Measurements from ENCODE around the gene GLYAT. TPM values are rescaled to one million over a fixed set of nuclear protein-coding genes. Genes with fewer than 3 reads are reported as not detected.
"Not testable (repeated sequence)": the region's sequence is repeated elsewhere in the genome, so short reads cannot be mapped to it uniquely, and the experiment has no call there.

The GLYAT gene
- polyA plus RNA-seq, 1 donor, result not detected

DNA sequence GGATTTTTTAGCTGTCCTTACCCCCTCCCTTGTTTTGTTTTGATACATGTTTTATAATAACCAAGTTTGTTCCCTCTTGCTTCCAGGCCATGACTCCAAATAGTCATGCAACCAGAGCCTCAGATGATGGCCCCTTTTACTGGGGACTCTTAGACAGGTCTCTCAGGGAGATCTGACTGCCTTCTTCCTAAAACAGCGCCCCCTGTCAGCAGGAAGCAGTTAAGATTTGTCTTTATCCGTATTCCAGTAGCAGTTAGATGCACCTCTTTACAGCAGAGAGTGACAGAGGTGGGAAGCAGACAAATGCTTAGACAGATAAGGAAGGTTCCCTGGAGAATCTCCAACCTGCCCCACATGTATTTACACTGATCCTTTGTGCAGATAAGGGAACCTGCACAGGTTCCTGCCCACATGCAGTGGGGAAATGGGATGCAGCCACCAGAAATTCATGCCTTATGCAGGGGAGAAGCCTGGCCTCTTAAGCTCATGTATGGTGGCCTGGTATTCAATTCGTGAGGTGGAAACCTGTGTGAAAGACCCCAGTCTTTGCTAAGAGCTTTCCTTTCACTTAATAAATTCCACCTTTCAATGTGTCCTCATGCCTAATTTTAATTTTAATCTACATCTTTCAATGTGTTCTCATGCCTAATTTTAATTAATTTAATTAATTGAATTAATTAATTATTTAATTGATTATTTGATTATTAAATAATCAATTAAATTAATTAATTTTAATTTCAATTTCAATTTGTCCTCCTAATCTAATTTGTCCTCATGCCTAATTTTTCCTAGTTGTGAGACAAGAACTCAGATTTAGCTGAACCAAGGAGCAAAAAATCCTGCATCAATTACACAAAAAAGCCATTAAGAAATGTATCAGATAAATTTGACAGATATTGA lies 11.5 kb upstream of the GLYAT start:
- no peak for DNase-seq

- no peak for DNase-seq
These were observed 10.4 kb upstream of the GLYAT start for GRCh38 chr11:58742140-58742539.

DNA sequence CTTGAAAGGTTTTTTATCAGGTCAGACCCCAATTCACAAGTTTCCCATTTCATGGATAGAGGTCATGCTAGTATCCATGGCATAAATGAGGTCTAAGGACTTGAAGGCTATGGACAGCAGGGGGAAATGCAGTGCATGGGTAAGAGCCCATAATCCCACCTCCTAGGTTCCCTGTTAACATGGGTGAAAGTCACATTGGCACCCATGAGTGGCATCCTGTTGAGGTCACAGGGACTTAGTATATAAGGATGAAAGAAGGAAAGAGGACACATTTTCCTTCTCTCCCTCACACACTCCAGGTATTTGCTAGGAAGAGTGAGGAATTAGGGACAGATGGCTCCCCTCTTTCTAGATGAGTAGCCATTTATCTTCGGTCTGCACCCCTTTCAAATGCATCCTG lies 9.4 kb upstream of the GLYAT start:
- DNase-seq, result no peak

GRCh38 chr11:58740447-58740846 lies 8.7 kb upstream of the GLYAT start:
- no peak for DNase-seq

- no peak for DNase-seq
These were observed 8.1 kb upstream of the GLYAT start for GRCh38 chr11:58739725-58740430.

DNA sequence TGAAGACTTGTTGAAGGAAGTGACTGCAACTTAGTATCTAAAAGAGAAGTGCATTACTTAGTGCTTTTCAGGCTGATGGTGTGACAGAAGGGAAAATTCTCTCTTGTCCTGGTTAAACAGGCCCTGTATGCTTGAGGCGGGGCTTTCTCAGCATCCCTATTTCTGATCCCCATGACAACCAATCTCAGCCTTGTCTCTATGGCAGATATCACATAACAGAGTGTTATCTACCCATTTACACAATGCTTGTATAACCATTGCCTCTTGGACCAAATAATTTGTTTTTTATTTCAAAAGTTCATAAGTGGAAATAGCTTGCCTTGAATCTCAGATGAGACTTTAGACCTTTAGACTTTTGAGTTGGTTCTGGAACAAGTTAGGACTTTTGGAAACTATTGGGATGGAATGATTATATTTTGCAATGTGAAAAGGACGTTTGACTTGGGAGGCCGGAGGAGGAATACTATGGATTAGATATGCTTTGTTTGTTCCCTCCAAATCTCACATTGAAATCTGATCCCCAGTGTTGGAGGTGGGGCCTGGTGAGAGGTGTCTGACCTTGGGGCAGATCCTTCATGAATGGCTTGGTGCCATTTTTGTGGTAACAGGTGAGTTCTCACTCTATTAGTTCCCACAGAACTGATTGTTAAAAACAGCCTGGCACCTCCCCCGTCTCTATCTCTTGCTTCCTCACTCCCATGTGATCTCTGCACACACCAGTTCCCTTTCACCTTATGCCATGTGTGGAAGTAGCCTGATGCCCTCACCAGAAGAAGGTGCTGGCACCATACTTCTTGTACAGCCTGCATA lies 3.1 kb upstream of the GLYAT start:
- no peak for DNase-seq

DNA sequence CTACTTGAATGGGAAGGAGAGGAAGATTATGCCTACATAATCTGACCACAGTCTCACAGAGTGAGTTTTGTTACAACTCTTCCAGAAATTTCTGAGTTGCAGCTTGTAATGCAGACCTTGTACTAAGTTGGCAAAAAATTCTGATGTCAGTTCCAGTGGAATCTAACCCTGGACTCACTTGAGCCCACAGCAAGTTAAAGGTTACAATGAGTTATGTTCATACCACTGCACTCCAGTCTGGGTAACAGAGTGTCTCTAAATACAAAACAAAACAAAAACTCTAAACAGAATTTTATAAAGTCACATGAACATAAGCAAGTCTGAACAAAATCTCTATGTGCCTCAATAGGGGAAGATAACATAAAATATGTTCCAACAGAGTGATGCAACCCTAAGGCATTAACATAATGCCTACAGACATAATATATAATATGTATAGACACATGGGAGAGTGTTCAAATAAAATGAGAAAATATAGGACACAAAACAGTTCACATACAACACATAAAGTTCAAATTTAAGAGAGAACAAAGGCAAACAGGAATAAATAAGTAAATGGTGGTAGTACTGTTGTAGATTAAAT lies 1.1 kb downstream of the GLYAT start:
- no peak for DNase-seq

DNA sequence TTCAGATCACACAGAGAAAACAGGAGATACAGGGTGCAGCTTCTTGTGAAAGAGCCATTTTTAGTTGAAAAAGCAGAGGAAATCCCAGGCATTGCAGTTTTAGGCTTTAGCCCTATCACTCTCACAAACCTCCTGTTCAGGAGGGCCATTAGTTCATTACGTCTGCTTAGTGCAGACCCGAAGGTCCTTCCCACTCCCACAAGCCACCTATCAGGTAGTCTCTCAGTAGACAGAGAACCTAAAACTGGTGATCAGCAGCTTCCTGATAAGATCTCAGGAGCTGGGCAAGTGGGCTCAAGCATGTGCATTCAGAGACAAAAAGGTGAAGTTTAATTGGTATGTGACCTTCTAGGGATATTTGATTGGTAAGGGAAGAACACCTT lies 4.3 kb downstream of the GLYAT start:
- DNase-seq, result no peak

- DNase-seq, result no peak
These were observed 4.9 kb downstream of the GLYAT start for GRCh38 chr11:58726737-58727414.

DNA sequence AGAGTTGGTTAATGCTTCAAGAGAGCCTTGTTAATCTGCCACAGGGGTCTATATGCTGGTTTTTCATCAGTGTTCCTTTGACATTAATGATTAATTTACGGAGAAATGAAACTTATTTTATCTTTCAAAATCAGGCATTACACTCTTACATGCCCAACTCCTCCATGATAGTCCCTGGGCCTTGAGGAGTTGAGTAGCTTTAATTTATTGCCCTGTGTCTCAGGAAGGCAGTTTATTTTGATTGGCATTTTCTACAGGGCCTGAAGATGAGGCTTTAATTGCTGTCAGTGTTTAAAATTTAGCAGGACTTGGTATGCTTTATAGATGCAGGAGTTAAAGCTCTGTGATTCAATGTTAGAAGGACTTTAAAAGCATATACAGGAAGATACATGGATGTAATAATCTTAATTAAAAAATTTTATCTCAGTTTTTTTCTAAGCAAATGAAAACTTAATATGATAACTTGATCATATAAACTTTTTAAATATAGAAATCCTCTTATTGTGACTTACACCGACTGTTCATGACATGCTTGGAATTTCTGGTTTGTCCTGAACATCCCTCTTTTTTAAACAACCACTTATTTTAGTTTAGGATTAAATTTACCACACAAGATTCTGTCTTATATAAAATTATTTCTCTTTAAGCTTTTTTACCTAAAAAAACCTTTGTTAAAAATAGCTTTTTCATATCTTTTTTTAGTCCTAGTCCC lies 12.2 kb downstream of the GLYAT start:
- DNase-seq, result no peak

DNA sequence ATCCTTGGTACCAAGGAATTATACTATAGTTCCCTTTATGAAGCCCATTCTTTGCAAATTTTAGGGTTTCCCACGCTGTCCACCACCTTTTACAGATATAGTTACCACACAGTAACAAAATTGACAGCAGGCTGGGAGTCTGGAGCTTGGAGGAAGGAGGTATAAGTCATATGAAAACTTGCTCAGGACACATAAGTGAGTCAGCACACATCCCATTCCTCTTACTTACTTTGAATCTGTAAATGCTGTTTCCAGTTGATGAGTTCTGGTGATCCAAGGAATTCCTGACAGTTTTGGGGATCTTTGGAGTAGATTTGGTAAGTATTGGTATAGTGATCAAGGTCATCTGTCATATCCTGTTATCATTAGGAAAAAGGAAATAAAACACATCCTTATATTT lies 19.2 kb downstream of the GLYAT start:
- DNase-seq, result no peak

DNA sequence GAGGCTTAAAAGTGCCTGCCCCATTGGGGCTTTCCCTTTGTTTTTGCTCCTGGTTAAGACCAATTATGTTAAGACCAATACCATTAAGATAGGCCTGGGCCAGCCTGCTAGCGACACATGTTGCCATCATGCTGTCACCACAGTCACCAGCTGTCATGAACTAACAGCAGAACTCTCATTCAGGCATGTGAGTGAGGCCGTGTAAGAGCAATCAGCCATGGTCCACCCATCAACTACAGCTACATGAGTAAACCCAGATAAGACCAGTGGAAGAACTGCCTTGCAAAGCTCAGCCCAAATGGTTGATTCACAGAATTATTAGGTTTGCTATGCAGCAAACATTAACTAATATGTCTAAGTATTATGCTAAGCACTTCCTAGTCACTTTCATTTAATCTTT lies 19.9 kb downstream of the GLYAT start:
- DNase-seq, result no peak

- DNase-seq, result no peak
These were observed 24.0 kb downstream of the GLYAT start for GRCh38 chr11:58707767-58708166.

DNA sequence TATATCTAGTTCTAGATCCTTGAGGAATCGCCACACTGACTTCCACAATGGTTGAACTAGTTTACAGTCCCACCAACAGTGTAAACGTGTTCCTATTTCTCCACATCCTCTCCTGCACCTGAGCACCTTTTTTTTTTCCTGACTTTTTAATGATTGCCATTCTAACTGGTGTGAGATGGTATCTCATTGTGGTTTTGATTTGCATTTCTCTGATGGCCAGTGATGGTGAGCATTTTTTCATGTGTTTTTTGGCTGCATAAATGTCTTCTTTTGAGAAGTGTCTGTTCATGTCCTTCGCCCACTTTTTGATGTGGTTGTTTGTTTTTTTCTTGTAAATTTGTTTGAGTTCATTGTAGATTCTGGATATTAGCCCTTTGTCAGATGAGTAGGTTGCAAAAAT lies 34.9 kb downstream of the GLYAT start:
- DNase-seq, result not testable (repeated sequence)

GRCh38 chr11:58693026-58693425 lies 38.7 kb downstream of the GLYAT start:
- no peak for DNase-seq

DNA sequence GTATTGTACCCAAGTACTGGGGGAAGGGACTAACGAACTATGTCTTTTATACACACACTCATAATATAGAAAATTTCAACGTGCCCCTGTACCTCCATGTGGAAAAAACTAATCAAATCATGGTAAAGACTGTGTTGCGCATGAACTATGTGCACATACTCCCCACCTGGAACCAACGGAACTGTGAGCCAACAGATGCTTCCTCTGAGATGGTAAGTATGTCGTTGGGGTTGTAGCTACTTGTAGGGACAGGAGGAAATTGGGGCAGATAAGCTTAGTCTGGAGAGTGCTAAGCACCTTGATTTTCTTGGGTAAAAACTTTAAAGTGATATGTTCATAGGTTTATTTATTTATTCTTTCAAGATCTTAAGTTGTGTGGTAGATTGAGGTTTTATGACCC lies 40.1 kb downstream of the GLYAT start:
- DNase-seq, result no peak

DNA sequence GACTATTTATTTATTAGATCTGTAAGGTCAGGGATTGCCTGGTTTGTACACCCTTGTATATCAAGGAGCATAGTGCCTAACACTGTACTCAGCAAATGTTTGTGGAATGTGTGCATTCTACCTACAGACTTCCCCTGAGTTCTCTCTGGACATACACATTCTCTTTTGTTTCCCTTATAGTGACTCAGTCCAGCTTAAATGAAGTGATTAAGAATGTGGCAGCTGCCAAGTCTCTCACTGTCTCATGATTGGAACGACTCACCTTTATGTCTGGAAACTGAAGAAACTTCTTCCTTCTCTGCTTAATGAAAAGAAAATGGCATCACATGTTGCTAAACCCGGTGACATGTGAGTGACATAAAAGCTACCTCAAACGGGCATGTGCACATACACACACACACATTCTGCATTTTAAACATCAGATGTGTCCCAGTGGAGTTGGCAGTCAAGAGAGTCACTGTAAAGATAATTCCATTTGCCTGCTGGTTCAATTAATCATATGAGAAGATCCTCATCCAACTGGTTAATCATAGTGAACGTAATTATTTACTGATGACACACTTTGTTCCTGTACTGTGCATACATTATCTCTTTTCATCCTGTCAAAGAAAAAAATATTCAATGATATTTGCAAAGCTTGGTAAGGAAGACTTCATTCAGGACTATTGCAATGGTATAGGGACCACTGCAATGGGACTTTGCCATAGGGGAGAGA lies 42.8 kb downstream of the GLYAT start:
- DNase-seq, result no peak

DNA sequence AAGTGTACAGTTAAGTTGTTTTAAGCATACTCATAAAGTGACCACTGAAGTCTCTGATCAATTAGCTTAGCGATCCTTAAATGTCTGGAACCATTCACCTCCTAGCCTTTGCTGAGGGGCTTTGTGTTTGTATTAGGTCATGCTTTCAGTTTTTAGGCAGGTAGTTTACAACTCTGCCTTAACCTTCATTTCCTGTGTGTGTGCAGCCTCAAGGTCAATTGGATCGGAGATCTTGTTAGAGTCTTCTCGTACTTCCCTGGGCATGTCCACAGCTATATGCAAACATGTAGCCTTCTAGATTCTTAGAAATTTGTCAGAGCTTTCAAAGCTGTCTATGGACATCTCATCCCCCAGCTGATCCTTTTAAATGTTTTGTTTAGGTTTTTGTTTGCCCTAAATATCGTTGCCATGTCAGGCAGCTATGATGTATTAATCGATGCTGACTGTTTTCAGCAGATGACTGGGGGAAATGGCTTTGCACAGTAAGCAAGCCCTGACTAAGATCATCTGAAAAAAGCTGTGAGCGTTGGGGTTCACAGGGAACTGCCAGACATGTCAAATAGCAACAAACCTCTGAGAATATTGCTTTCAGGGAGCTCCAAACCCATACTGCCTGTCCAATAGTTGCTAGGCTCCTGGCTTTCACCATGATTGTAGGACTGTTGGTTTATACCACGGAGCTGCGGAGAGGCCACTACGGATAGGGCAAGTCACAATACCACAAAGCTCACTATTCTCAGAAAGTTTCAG lies 45.6 kb downstream of the GLYAT start:
- no peak for DNase-seq

DNA sequence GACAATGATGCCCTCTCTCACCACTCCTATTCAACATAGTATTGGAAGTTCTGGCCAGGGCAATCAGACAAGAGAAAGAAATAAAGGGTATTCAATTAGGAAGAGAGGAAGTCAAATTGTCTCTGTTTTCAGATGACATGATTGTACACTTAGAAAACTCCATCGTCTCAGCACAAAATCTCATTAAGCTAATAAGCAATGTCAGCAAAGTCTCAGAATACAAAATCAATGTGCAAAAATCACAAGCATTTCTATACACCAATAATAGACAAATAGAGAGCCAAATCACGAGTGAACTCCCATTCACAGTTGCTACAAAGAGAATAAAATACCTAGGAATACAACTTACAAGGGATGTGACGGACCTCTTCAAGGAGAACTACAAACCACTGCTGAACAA lies 49.1 kb downstream of the GLYAT start:
- not testable (repeated sequence) for DNase-seq

- not testable (repeated sequence) for DNase-seq
These were observed 54.2 kb downstream of the GLYAT start for GRCh38 chr11:58677536-58677935.
